GM12878 (cell line): Measurements from ENCODE around the gene DST. TPM values are rescaled to one million over a fixed set of nuclear protein-coding genes. Genes with fewer than 3 reads are reported as not detected.

Experiments used
- ATAC-seq: fragments of 200-7000 bp; cut with Tn5 transposase; 3 replicates; pipeline ENCODE4 v1.9.1; 2020; ENCODE audit warnings: mild to moderate bottlenecking, moderate library complexity
- BruUV-seq: library from RNA; stranded (reverse); fragments of 400-500 nt; replicated peaks from 2 replicates; lab custom pipeline; 2021; lab: Mats Ljungman, UMichigan
- CTCF ChIA-PET: fragments of 300-600 bp; sonication (Branson Sonifier 250); formaldehyde crosslinking; extraction: SDS; loops from one replicate; lab custom pipeline; 2021; ENCODE audit warnings: inconsistent platforms; lab: Yijun Ruan, JAX
- POLR2A ChIA-PET: fragments of 350-600 bp; formaldehyde crosslinking; extraction: SDS; loops from one replicate; lab custom pipeline; 2021; ENCODE audit warnings: inconsistent platforms; lab: Charles Lee
- RAD21 ChIA-PET: fragments of 300-600 bp; sonication (Branson Sonifier 250); formaldehyde crosslinking; loops from one replicate; lab custom pipeline; 2023; ENCODE audit warnings: antibody characterized with exemption; ENCODE audit not compliant: unreplicated experiment; lab: Charles Lee
- SMC1A ChIA-PET: fragments of 300-600 bp; sonication (Branson Sonifier 250); formaldehyde crosslinking; loops from one replicate; lab custom pipeline; 2023; ENCODE audit not compliant: unreplicated experiment, uncharacterized antibody; lab: Charles Lee
- DNase-seq: peaks from one replicate; pipeline ENCODE4 v3.0.0-alpha.2; 2011; ENCODE audit warnings: low read depth, low spot score
- FAIRE-seq: peaks from 3 replicates; lab custom pipeline; 2011; peaks lifted over from hg19 to GRCh38; lab: Jason Lieb, UNC
- H2AFZ ChIP-seq: 2 replicates; pipeline ENCODE4 v1.6.0; 2011; ENCODE audit warnings: low read depth, low read length, control low read depth; ENCODE audit not compliant: control insufficient read depth
- H3K27ac ChIP-seq: 2 replicates; pipeline ENCODE4 v1.5.1; 2011; ENCODE audit warnings: control low read depth; ENCODE audit not compliant: control insufficient read depth, insufficient read depth
- H3K27me3 ChIP-seq, 2 experiments: replicated peaks in 1 of 2; 2 replicates each; pipeline versions ENCODE4 v1.6.0 to v1.6.1; 2011; ENCODE audit warnings: low read length in 1 of 2; ENCODE audit not compliant: control insufficient read depth in 2 of 2, insufficient read depth in 2 of 2
- H3K36me3 ChIP-seq, 2 experiments: 2 replicates each; pipeline ENCODE4 v1.5.1; 2011; ENCODE audit warnings: low read length in 1 of 2; ENCODE audit not compliant: control insufficient read depth in 2 of 2, insufficient read depth in 2 of 2
- H3K4me1 ChIP-seq: 2 replicates; pipeline ENCODE4 v1.6.1; 2011; ENCODE audit warnings: mild to moderate bottlenecking, low read length, moderate library complexity, mixed read lengths; ENCODE audit not compliant: control insufficient read depth, insufficient read depth
- H3K4me2 ChIP-seq: 2 replicates; pipeline ENCODE4 v1.6.0; 2011; ENCODE audit warnings: control low read depth; ENCODE audit not compliant: control insufficient read depth, insufficient read depth
- H3K4me3 ChIP-seq: fragments of 200-600 bp; sonication (generic); 2 replicates; pipeline ENCODE4 v1.5.1; 2016
- H3K79me2 ChIP-seq: 2 replicates; pipeline ENCODE4 v1.6.0; 2011; ENCODE audit warnings: low read length; ENCODE audit not compliant: control insufficient read depth, insufficient read depth
- H3K9ac ChIP-seq: 2 replicates; pipeline ENCODE4 v1.8.0; 2011; ENCODE audit warnings: low read length, control low read depth, mixed read lengths; ENCODE audit not compliant: control insufficient read depth, insufficient read depth
- H3K9me3 ChIP-seq: replicated peaks from 3 replicates; pipeline ENCODE4 v1.5.1; 2011; ENCODE audit warnings: mild to moderate bottlenecking, low read length; ENCODE audit not compliant: control insufficient read depth, insufficient read depth
- H4K20me1 ChIP-seq: 2 replicates; pipeline ENCODE4 v1.6.0; 2011; ENCODE audit not compliant: control insufficient read depth, insufficient read depth
- CREM ChIP-seq: IDR thresholded peaks from 2 replicates; pipeline ENCODE4 v1.6.1; 2014; ENCODE audit warnings: antibody characterized with exemption, low read depth
- NFYA ChIP-seq: IDR thresholded peaks from 2 replicates; pipeline ENCODE4 v1.6.1; 2011; ENCODE audit warnings: low read depth, mild to moderate bottlenecking, low read length, improper control_type of control experiment, borderline replicate concordance
- NRF1 ChIP-seq: conservative IDR thresholded peaks from 2 replicates; pipeline ENCODE4 v1.6.1; 2011; ENCODE audit warnings: mild to moderate bottlenecking, low read depth, low read length, improper control_type of control experiment
- RUNX3 ChIP-seq: IDR thresholded peaks from 2 replicates; pipeline ENCODE4 v1.6.1; 2012; ENCODE audit warnings: low read length, inconsistent platforms
- SREBF1 ChIP-seq: IDR thresholded peaks from 2 replicates; pipeline ENCODE4 v1.6.1; 2012; ENCODE audit warnings: mild to moderate bottlenecking, low read length
- YY1 ChIP-seq: IDR thresholded peaks from 2 replicates; pipeline ENCODE4 v1.6.1; 2011; ENCODE audit warnings: low read depth, mild to moderate bottlenecking, low read length
- ZNF384 ChIP-seq: IDR thresholded peaks from 2 replicates; pipeline ENCODE4 v1.6.1; 2012; ENCODE audit warnings: low read depth, mild to moderate bottlenecking, low read length, improper control_type of control experiment, borderline replicate concordance
- ZSCAN29 ChIP-seq: fragments of 450-650 bp; IDR thresholded peaks from 2 replicates; pipeline ENCODE4 v1.6.1; 2017; ENCODE audit warnings: mild to moderate bottlenecking, moderate library complexity
- WGBS: methylation state at CpG from one replicate; pipeline ENCODE4 v1.1.6; 2016; ENCODE audit warnings: low lambda C conversion rate; ENCODE audit not compliant: insufficient replicate concordance, insufficient coverage; ENCODE audit errors: missing lambda C conversion rate; 5-methylcytosine and 5-hydroxymethylcytosine counted together
- in situ Hi-C: fragments of 300-500 bp; cut with MboI; formaldehyde crosslinking; loops from 9 replicates; pipeline ENCODE4 v1.14.3; 2018; ENCODE audit warnings: mixed read lengths
- intact Hi-C: fragments of 100-400 bp; cut with micrococcal nuclease; formaldehyde crosslinking; loops from one replicate; pipeline ENCODE4 v1.14.2; 2022; ENCODE audit not compliant: unreplicated experiment
- polyA plus RNA-seq, 11 experiments: library from polyadenylated mRNA; depleted of rRNA in 4 of 11; unstranded in 6 of 11; stranded (reverse) in 5 of 11; fragments of >200 nt; fragmentation: Nextera tagmentation in 4 of 11; fragmentation: Illumina TruSeq in 1 of 11; extraction: Ambion mirVana in 4 of 11; extraction: Trizol in 1 of 11; gene quantifications; 1 replicate in 1 of 11; 2 replicates in 10 of 11; pipeline versions ENCODE4 v1.2.1 to v1.2.3, GENCODE V29; 2011 to 2016; ENCODE audit warnings: inconsistent platforms in 2 of 11, missing spikeins in 2 of 11, low read depth in 1 of 11
- total RNA-seq, 4 experiments: library from RNA; depleted of rRNA in 3 of 4; stranded (reverse); fragments of >200 nt in 3 of 4; fragmentation: Illumina TruSeq in 1 of 4; extraction: Trizol in 1 of 4; gene quantifications; 2 replicates each; pipeline versions ENCODE4 v1.2.1 to v1.2.3, GENCODE V29; 2013 to 2021
- TF ChIP-seq, protein P1 (sequence below): IDR thresholded peaks from 2 replicates; pipeline ENCODE4 v1.6.1; 2011; ENCODE audit warnings: low read depth, low read length, improper control_type of control experiment, borderline replicate concordance
- TF ChIP-seq, protein P2 (sequence below): IDR thresholded peaks from 2 replicates; pipeline ENCODE4 v1.6.1; 2011; ENCODE audit warnings: mild to moderate bottlenecking, low read depth, low read length, moderate library complexity; ENCODE audit not compliant: insufficient replicate concordance
- TF ChIP-seq, protein P3 (sequence below): fragments of 450-650 bp; formaldehyde crosslinking; IDR thresholded peaks from 2 replicates; pipeline ENCODE4 v1.4.0; 2022; ENCODE audit warnings: mild to moderate bottlenecking, moderate library complexity

DST gene
- total and polyA plus RNA-seq, 10 of the 15 experiments (the other 5 are each of a cell fraction or from before 2014, with no cell fraction given): 32.1 to 156 (median 75.0) TPM

DNA sequence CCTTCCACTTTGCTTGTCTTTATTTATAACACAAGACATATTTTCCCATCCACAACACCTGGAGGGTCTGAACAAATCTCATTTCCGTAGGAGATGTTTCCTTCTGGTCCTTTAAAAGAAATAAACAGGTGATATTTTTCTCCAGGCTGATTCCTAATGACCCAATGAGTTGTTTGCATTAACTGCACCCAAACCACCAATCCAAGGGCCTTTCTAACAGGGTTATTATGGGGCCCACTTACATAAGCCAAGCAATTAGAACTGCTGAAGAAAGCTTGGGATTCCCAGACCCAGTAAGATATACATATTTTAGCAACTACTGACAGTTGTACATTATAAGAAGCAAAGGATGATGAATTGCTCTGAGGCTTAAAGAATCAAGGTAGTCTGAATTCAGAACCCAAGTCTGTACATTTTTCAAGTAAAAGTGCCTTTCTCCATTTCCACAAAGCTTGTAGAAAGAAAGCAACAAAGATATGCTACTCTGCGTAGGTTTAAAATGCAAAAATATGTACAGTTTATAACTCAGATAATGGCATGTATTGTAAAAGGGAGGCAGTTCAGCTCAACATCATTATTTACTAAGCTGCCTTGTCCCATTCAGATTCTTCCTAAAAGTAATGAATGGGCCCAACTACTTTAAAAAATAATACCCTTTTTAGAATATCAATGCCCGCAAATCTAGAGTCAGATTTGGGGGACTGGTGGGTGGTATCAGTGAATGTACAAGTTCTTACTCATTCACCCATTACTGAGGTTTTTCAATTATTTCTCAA, 120.0 kb downstream of the DST start (continued):
- TF ChIP-seq, protein P1, sequence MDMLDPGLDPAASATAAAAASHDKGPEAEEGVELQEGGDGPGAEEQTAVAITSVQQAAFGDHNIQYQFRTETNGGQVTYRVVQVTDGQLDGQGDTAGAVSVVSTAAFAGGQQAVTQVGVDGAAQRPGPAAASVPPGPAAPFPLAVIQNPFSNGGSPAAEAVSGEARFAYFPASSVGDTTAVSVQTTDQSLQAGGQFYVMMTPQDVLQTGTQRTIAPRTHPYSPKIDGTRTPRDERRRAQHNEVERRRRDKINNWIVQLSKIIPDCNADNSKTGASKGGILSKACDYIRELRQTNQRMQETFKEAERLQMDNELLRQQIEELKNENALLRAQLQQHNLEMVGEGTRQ: no peak

DNA sequence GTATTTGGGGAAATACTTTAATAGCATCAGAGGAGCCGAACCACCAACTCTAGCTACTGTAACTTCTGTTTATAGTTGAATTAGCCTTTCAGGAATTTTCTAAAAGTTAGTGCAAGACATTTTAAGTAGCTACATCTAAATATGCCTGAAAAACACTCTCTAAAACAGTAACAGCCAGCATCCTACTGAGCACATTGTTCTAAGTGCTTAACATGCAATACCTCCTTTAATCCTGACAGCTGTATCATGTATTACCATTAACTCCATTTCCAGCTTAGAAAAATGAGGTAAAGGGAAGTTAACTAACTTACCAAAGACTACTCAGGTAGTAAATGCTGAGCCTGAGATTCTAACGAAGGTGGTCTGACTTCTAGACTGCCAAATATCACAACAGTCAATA, 120.7 kb downstream of the DST start:
- ChIA-PET RAD21 (no interaction called here), CTCF (interaction anchor here (0.6 to 3.2 kb wide), 5 partner anchors 9 to 329 kb away, joined by 4 to 10 read pairs (median 6); no protein-coding TSS in a partner anchor), SMC1A (interaction anchor here (0.6 to 1.4 kb wide), 7 partner anchors 13 to 71 kb away, joined by 3 read pairs; no protein-coding TSS in a partner anchor), POLR2A (interaction anchor here (0.7 to 1.1 kb wide), 2 partner anchors 17 to 607 kb away, joined by 5 to 7 read pairs; no protein-coding TSS in a partner anchor)
- no peaks in the 10 kb centered on the region for H3K79me2 ChIP-seq
- no peaks in the 10 kb centered on the region for H3K4me1 ChIP-seq
- H3K9ac ChIP-seq: no peak overlapping the region
- intact Hi-C loops (no loop called here), in situ Hi-C loops (no loop called here)
- TF ChIP-seq, protein P2, sequence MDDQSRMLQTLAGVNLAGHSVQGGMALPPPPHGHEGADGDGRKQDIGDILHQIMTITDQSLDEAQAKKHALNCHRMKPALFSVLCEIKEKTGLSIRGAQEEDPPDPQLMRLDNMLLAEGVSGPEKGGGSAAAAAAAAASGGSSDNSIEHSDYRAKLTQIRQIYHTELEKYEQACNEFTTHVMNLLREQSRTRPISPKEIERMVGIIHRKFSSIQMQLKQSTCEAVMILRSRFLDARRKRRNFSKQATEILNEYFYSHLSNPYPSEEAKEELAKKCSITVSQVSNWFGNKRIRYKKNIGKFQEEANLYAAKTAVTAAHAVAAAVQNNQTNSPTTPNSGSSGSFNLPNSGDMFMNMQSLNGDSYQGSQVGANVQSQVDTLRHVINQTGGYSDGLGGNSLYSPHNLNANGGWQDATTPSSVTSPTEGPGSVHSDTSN: no peak
- TF ChIP-seq ZSCAN29 (no peak), CREM (no peak), NFYA (no peak), RUNX3 (no peak), SREBF1 (no peak), YY1 (no peak), ZNF384 (no peak), NRF1 (no peak)
- TF ChIP-seq, protein P3, sequence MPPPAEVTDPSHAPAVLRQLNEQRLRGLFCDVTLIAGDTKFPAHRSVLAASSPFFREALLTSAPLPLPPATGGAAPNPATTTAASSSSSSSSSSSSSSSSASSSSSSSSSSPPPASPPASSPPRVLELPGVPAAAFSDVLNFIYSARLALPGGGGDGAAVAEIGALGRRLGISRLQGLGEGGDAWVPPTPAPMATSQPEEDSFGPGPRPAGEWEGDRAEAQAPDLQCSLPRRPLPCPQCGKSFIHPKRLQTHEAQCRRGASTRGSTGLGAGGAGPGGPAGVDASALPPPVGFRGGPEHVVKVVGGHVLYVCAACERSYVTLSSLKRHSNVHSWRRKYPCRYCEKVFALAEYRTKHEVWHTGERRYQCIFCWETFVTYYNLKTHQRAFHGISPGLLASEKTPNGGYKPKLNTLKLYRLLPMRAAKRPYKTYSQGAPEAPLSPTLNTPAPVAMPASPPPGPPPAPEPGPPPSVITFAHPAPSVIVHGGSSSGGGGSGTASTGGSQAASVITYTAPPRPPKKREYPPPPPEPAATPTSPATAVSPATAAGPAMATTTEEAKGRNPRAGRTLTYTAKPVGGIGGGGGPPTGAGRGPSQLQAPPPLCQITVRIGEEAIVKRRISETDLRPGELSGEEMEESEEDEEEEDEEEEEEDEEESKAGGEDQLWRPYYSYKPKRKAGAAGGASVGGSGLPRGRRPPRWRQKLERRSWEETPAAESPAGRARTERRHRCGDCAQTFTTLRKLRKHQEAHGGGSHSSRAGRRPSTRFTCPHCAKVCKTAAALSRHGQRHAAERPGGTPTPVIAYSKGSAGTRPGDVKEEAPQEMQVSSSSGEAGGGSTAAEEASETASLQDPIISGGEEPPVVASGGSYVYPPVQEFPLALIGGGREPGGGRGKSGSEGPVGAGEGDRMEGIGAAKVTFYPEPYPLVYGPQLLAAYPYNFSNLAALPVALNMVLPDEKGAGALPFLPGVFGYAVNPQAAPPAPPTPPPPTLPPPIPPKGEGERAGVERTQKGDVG (CRISPR knock-in tag): no peak
- no TSS peak for BruUV-seq
- no peak overlapping the region for H3K27ac ChIP-seq
- ATAC-seq: no peak
- DNase-seq: no peak
- 65% methylated on average over 2 of the region's 2 CpGs for WGBS
- H3K9me3 ChIP-seq: no peaks in the 10 kb centered on the region; the same call in 2 of the 3 replicates
- peaks cover 3% of the 10 kb centered on the region; the same call in 1 of the 2 replicates for H4K20me1 ChIP-seq
- H3K4me2 ChIP-seq: no peak overlapping the region
- no peak for FAIRE-seq
- no peak overlapping the region for H3K4me3 ChIP-seq
- peaks cover 4 to 21% of the 10 kb centered on the region in 2 experiments for H3K36me3 ChIP-seq
- no peaks in the 10 kb centered on the region for H3K27me3 ChIP-seq
- H2AFZ ChIP-seq: no peak overlapping the region
